Activated naive CD8-positive, alpha-beta T cell treated with anti-CD3 and anti-CD28 coated beads, Interleukin-2, amount 50 U/mL, for 24 hours (primary cell): ENCODE measurements around the gene CTIF.

Experiments used
- ATAC-seq: fragments of 150-1000 bp; cut with Tn5 transposase; one replicate; pipeline ENCODE4 v1.10.0; 2021
- DNase-seq: peaks from one replicate; pipeline ENCODE4 v3.0.0; 2021
- H3K27ac Mint-ChIP-seq: one replicate; pipeline ENCODE4 v1.8.0; 2021; ENCODE audit warnings: mild to moderate bottlenecking, mixed read lengths
- H3K27me3 Mint-ChIP-seq: one replicate; pipeline ENCODE4 v1.8.0; 2021; ENCODE audit warnings: mixed read lengths
- H3K36me3 Mint-ChIP-seq: one replicate; pipeline ENCODE4 v1.8.0; 2021; ENCODE audit warnings: low read depth, mixed read lengths
- H3K4me1 Mint-ChIP-seq: one replicate; pipeline ENCODE4 v1.8.0; 2021; ENCODE audit warnings: mixed read lengths
- H3K4me3 Mint-ChIP-seq: one replicate; pipeline ENCODE4 v1.8.0; 2021; ENCODE audit warnings: mild to moderate bottlenecking, moderate library complexity, mixed read lengths
- H3K9me3 Mint-ChIP-seq: one replicate; pipeline ENCODE4 v1.8.0; 2021; ENCODE audit warnings: mixed read lengths

The CTIF gene

GRCh38 chr18:48872234-48873145 is 333.7 kb downstream of the CTIF start:
- Mint-ChIP-seq H3K36me3 (no peaks in the 10 kb centered on the region), H3K27ac (peak overlapping the region; percentile 53), H3K4me1 (peaks cover 39% of the 10 kb centered on the region), H3K27me3 (no peaks in the 10 kb centered on the region), H3K9me3 (no peaks in the 10 kb centered on the region), H3K4me3 (no peak overlapping the region)
- ATAC-seq (no peak), DNase-seq (no peak)

GRCh38 chr18:48874233-48874632 is 335.4 kb downstream of the CTIF start:
- no peaks in the 10 kb centered on the region for H3K9me3 Mint-ChIP-seq
- H3K4me1 Mint-ChIP-seq: peaks cover 24% of the 10 kb centered on the region
- DNase-seq (no peak), ATAC-seq (no peak)
- no peak overlapping the region for H3K4me3 Mint-ChIP-seq
- H3K36me3 Mint-ChIP-seq: no peaks in the 10 kb centered on the region
- H3K27ac Mint-ChIP-seq: no peak overlapping the region
- no peaks in the 10 kb centered on the region for H3K27me3 Mint-ChIP-seq

- DNase-seq (no peak), ATAC-seq (no peak)
- Mint-ChIP-seq H3K4me1 (peaks cover 19% of the 10 kb centered on the region), H3K36me3 (no peaks in the 10 kb centered on the region), H3K4me3 (no peak overlapping the region), H3K9me3 (no peaks in the 10 kb centered on the region), H3K27ac (no peak overlapping the region), H3K27me3 (no peaks in the 10 kb centered on the region)
Observed at GRCh38 chr18:48874701-48875162, 335.9 kb downstream of the CTIF start.

DNA sequence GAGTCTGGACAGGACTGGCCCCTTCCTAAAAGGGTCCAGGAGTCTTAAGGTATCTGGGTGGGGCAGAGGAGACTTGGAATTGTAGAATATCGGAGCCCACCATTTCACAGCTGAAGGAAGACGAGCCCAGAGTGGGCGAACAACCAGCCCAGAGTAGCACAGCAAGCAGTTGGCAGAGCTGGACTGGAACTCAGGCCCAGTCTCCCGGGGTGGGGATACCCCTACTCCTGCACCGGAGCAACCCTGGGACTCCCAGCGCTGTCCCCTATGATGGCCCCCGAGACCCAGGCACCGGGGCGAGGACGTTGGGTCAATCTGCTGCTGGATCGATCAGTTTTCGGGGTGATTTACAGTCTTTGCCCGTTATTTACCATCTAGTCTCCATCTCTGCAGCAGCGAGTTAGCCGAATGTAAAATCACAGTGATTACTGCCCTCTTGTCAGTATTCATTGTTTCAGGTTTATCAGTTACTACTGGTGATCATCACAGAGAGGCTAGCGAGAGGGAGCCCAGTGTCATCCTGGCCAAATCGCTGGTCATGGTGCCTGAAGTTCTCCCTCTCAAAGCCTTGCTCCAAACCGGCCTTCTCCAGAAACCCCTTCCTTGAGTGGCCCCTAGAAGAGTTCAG is 336.6 kb downstream of the CTIF start:
- DNase-seq: no peak
- no peak overlapping the region for H3K27ac Mint-ChIP-seq

GRCh38 chr18:48875942-48876511 is 337.2 kb downstream of the CTIF start:
- Mint-ChIP-seq H3K27ac (no peak overlapping the region), H3K4me3 (no peak overlapping the region), H3K27me3 (no peaks in the 10 kb centered on the region), H3K4me1 (peaks cover 18% of the 10 kb centered on the region), H3K36me3 (no peaks in the 10 kb centered on the region), H3K9me3 (no peaks in the 10 kb centered on the region)
- DNase-seq: no peak
- no peak for ATAC-seq

More for the DNA sequence above, 336.6 kb downstream of the CTIF start:
- no peak for ATAC-seq
- H3K9me3 Mint-ChIP-seq: no peaks in the 10 kb centered on the region
- peaks cover 15% of the 10 kb centered on the region for H3K4me1 Mint-ChIP-seq
- H3K36me3 Mint-ChIP-seq: no peaks in the 10 kb centered on the region
- no peak overlapping the region for H3K4me3 Mint-ChIP-seq
- no peaks in the 10 kb centered on the region for H3K27me3 Mint-ChIP-seq

DNA sequence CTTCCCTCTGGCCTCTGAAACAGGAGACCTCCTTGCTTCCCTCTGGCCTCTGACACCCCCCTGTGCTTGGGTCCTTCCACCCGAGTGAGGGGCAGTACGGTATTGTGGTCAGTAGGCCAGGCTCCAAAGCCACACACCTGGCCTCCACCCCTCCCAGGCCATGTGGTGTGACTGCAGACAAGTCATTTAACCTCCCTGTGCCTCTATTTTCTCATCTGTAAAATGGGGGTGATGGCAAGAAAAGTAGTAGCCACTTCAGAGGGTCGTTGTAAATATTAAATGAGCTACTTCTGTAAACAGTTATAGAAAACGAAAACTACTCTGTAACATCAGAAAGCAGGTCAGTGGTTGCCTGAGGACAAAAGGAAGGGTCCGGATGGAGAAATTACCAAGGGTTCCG is 337.8 kb downstream of the CTIF start:
- no peaks in the 10 kb centered on the region for H3K36me3 Mint-ChIP-seq
- H3K9me3 Mint-ChIP-seq: no peaks in the 10 kb centered on the region
- no peaks in the 10 kb centered on the region for H3K27me3 Mint-ChIP-seq
- ATAC-seq: no peak
- H3K27ac Mint-ChIP-seq: no peak overlapping the region
- peaks cover 18% of the 10 kb centered on the region for H3K4me1 Mint-ChIP-seq
- no peak for DNase-seq
- no peak overlapping the region for H3K4me3 Mint-ChIP-seq

GRCh38 chr18:48877941-48878340 is 339.1 kb downstream of the CTIF start:
- Mint-ChIP-seq H3K4me1 (peaks cover 10% of the 10 kb centered on the region), H3K4me3 (no peak overlapping the region), H3K27me3 (no peaks in the 10 kb centered on the region), H3K36me3 (no peaks in the 10 kb centered on the region), H3K27ac (no peak overlapping the region), H3K9me3 (no peaks in the 10 kb centered on the region)
- ATAC-seq (no peak), DNase-seq (no peak)

DNA sequence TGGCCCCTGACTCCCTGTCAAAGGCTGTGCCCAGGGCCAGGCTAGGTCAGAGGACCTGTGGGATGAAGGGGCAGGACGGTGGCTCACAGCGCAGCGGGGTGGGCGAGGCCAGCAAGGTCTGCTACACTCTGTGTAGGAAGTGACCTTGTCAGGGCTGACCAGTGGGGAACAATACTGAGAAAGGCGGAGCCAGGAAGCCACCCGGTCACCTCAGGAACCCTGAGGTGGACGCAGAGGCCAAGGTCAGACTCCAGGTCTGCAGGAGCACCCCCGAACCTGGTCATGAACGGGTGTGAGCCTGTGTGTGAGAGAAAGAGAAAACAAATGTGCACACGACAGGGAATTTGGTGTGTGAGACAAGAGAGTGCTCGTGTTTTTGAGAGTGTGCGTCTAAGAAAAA is 339.6 kb downstream of the CTIF start:
- H3K9me3 Mint-ChIP-seq: no peaks in the 10 kb centered on the region
- H3K27ac Mint-ChIP-seq: no peak overlapping the region
- no peaks in the 10 kb centered on the region for H3K36me3 Mint-ChIP-seq
- H3K4me3 Mint-ChIP-seq: no peak overlapping the region
- peaks cover 5% of the 10 kb centered on the region for H3K4me1 Mint-ChIP-seq
- ATAC-seq (no peak), DNase-seq (no peak)
- no peaks in the 10 kb centered on the region for H3K27me3 Mint-ChIP-seq

DNA sequence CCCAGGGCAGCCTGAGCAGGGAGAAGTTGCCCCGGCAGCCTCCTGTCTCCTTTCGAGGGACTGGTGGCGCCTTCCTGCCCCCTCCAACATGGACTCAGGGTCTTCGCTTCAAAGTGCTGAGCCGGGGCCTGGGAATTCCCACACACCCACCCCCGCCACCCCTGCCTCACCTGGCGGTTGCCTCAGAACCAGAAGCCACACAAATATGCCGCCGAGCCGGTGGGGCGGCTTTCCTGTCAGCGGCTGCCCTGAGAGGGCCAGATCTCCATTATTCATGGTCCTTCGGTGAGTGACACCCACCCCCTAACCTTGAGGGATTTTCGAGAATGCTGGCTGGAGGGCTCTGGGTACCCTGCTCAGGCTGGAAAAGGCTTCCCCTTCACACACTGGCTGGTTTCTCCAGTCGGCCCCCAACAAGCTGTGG is 340.2 kb downstream of the CTIF start:
- H3K27ac Mint-ChIP-seq: no peak overlapping the region
- H3K4me1 Mint-ChIP-seq: peaks cover 3% of the 10 kb centered on the region
- H3K27me3 Mint-ChIP-seq: no peaks in the 10 kb centered on the region
- no peak for DNase-seq
- ATAC-seq: no peak
- H3K4me3 Mint-ChIP-seq: no peak overlapping the region
- no peaks in the 10 kb centered on the region for H3K36me3 Mint-ChIP-seq
- H3K9me3 Mint-ChIP-seq: no peaks in the 10 kb centered on the region

DNA sequence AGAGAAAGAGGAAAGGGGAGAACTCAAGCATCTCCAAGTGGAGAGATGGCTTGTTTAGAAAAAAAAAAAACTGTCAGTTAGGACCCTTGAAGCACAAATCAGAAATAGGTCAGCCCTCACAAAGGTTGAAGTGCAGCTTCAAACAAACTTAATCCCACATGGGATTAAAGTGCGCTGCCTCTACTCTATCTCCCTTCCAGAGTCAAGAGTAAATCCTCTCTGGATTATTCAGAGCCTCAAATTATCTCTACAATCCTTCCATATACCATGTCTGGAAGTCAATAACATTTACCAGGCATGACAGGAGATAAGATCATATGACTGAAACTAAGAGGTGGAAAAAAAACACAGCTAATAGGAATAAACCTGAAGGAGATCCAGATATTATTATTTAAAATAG is 342.1 kb downstream of the CTIF start:
- ATAC-seq (no peak), DNase-seq (no peak)
- Mint-ChIP-seq H3K36me3 (no peaks in the 10 kb centered on the region), H3K9me3 (no peaks in the 10 kb centered on the region), H3K4me1 (peaks cover 3% of the 10 kb centered on the region), H3K27me3 (no peaks in the 10 kb centered on the region), H3K27ac (no peak overlapping the region), H3K4me3 (no peak overlapping the region)

DNA sequence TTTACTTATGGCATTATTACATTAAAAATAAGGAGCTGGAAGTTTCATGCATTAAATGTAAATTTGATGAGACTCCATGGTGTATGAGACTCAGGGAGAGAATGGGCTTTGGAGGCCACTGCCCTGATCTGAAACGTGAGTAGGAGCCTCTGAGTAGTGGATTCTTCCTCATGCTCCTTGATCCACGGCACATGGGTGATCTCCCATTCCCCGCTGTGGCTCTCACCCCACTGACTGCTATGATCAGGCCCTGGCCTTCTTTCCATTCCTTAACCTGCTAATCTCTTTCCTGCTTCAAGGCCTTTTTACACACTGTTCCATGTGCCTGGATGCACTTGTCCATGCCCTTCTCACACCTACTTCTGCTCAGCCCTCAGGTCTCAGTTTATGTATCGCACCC is 343.5 kb downstream of the CTIF start:
- ATAC-seq (no peak), DNase-seq (no peak)
- no peaks in the 10 kb centered on the region for H3K9me3 Mint-ChIP-seq
- H3K4me1 Mint-ChIP-seq: peaks cover 3% of the 10 kb centered on the region
- H3K36me3 Mint-ChIP-seq: no peaks in the 10 kb centered on the region
- H3K27ac Mint-ChIP-seq: no peak overlapping the region
- H3K4me3 Mint-ChIP-seq: no peak overlapping the region
- no peaks in the 10 kb centered on the region for H3K27me3 Mint-ChIP-seq

GRCh38 chr18:48884306-48884705 is 345.5 kb downstream of the CTIF start:
- Mint-ChIP-seq H3K27ac (peak overlapping the region; percentile 46), H3K36me3 (no peaks in the 10 kb centered on the region), H3K4me3 (no peak overlapping the region), H3K27me3 (no peaks in the 10 kb centered on the region), H3K4me1 (peaks cover 3% of the 10 kb centered on the region), H3K9me3 (no peaks in the 10 kb centered on the region)
- no peak for ATAC-seq
- DNase-seq: no peak

DNA sequence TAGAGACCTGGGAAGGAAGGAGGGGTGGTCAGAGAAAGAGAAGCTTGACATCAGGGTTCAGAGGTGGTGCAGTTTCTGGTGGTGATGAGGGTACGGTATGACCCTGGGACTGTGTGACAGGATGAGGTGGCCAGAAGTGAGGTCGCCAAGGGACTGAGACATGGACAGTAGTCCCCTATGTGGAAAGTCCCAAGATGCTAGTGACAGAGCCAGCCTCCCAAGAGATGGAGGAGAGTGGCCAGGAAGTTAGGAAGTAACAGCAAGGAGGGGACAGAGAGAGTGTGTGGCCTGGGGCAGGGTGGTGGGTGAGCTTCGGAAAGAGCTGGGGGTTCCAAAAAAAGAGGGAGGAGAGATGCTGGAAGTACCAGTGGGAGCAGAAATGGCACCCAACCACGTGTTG is 345.9 kb downstream of the CTIF start:
- DNase-seq (no peak), ATAC-seq (no peak)
- Mint-ChIP-seq H3K9me3 (no peaks in the 10 kb centered on the region), H3K4me1 (peaks cover 3% of the 10 kb centered on the region), H3K36me3 (no peaks in the 10 kb centered on the region), H3K4me3 (no peak overlapping the region), H3K27me3 (no peaks in the 10 kb centered on the region), H3K27ac (peak overlapping the region; percentile 46)

DNA sequence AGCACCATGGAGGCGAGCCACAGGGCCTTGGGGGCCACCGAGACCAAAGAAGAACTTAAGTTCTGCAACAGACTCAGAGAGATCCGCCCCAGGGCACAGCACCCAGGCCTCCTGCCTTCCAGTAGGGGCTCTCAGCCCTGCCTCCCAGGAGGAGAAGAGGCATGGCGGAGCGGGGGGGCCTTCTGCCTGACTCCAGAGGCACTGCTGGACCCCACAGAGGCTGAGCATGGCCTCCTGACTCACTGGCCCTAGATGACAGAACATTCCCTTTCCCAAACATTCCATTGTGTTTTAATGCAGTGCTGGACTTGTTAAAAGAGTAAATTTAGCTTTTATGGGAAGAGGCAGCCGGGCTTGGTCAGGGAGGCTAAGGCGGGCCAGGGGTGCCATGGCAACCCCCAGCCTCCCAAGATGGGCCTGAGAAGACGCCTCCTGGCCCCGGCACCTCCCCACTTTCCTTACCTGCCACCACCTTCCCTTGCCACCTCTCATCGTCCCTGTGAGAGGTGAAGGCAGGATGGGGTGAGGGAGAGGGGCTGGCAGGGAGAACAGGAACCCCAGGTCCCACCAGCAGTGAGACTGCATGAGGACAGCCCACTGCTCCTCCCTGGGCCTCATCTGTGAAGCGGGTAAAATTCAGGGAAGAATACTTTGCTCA is 346.6 kb downstream of the CTIF start:
- Mint-ChIP-seq H3K27ac (no peak overlapping the region), H3K9me3 (no peaks in the 10 kb centered on the region), H3K36me3 (no peaks in the 10 kb centered on the region), H3K4me1 (peaks cover 3% of the 10 kb centered on the region), H3K4me3 (no peak overlapping the region), H3K27me3 (no peaks in the 10 kb centered on the region)
- ATAC-seq: no peak
- DNase-seq: no peak
